Loucy (cell line): ENCODE measurements around the gene SYNDIG1.

Experiments
- CTCF ChIP-seq: fragments of 200-600 bp; sonication (generic); conservative IDR thresholded peaks from 2 replicates; pipeline ENCODE4 v1.5.1; 2014; ENCODE audit warnings: mild to moderate bottlenecking, antibody characterized with exemption, low read length
- EZH2phosphoT487 ChIP-seq: fragments of 200-600 bp; IDR thresholded peaks from 2 replicates; pipeline ENCODE4 v1.6.1; 2018; ENCODE audit warnings: antibody characterized with exemption, mild to moderate bottlenecking, moderate library complexity, borderline replicate concordance

GRCh38 chr20:24444526-24445190 is 24.8 kb upstream of the SYNDIG1 start:
- TF ChIP-seq EZH2phosphoT487 (no peak), CTCF (no peak)
